ENCODE measurements around the gene IFTAP.

IFTAP gene

GRCh38 chr11:36622431-36623136, 28.3 kb downstream of the IFTAP start:
- peak; percentile 74 for TF ChIP-seq CTCF (IDR thresholded peaks at IDR 0.05; ENCODE audit: insufficient read depth, missing control alignments)
- peak; percentile 89 for FAIRE-seq
- DNase-seq (ENCODE audit: insufficient read length, low spot score) = no peak

- no peak for FAIRE-seq
- no peak for TF ChIP-seq CTCF (IDR thresholded peaks at IDR 0.05; ENCODE audit: insufficient read depth, missing control alignments)
- DNase-seq (ENCODE audit: insufficient read length, low spot score) = no peak
Measured at GRCh38 chr11:36623494-36623893, 29.2 kb downstream of the IFTAP start.

- TF ChIP-seq CTCF (IDR thresholded peaks at IDR 0.05; ENCODE audit: insufficient read depth, missing control alignments) = no peak
- FAIRE-seq (peak; percentile 46), DNase-seq (ENCODE audit: insufficient read length, low spot score) (no peak)
Measured at GRCh38 chr11:36627006-36627405, 32.7 kb downstream of the IFTAP start.

- no peak for FAIRE-seq
- no peak for DNase-seq (ENCODE audit: insufficient read length, low spot score)
- no peak for TF ChIP-seq CTCF (IDR thresholded peaks at IDR 0.05; ENCODE audit: insufficient read depth, missing control alignments)
Measured at GRCh38 chr11:36627471-36627870, 33.2 kb downstream of the IFTAP start.

DNA sequence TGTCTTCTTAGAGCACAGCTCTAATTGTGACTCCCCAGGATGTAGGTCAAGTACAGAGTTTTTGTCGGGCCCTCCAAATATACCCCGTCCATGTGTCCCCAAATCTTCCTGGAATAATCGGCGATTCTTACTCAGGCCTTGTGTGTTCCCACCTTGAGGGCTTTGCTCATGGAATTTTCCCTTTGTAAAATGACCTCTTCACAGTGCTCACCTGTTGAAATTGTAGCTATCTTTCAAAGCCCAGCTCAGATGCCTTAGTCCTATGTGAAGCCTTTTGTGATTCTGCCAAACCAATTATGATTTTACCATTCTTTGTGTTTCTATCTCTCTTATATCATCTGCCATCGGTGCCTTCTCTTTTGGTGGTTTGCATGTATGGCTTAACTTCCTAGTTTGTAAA, 33.8 kb downstream of the IFTAP start:
- no peak for DNase-seq (ENCODE audit: insufficient read length, low spot score)
- TF ChIP-seq CTCF (IDR thresholded peaks at IDR 0.05; ENCODE audit: insufficient read depth, missing control alignments) = no peak
- no peak for FAIRE-seq

GRCh38 chr11:36628765-36629244, 34.5 kb downstream of the IFTAP start:
- DNase-seq (ENCODE audit: insufficient read length, low spot score) = no peak
- no peak for TF ChIP-seq CTCF (IDR thresholded peaks at IDR 0.05; ENCODE audit: insufficient read depth, missing control alignments)
- FAIRE-seq = no peak

DNA sequence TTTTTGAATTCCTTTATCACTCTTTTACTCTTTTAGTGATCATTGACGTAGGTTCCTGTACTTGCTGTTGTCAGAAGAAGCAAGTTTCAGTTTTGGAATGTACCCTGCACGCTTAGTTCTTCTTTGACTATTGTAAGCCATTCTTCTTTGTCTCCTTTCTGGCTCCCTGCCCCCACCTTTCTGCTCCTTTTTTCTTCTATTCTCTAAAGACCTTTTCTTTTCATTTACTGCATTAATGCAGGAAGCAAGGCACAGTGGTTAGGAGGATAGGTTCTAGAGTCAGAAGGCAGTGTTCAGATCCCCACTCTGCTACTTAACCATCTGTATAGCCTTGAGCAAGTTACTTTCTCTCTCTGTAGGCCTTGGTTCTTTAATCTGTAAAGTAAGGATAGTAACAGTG, 37.5 kb downstream of the IFTAP start:
- peak; percentile 11 for FAIRE-seq
- no peak for TF ChIP-seq CTCF (IDR thresholded peaks at IDR 0.05; ENCODE audit: insufficient read depth, missing control alignments)
- DNase-seq (ENCODE audit: insufficient read length, low spot score) = no peak

Data from D721Med (cell line).